IMR-90 (cell line): ENCODE results near the gene SMYD2. TPM values are rescaled to one million over a fixed set of nuclear protein-coding genes. Genes with fewer than 3 reads are reported as not detected.

Experiments
- ATAC-seq: fragments of 200-7000 bp; cut with Tn5 transposase; 2 replicates; pipeline ENCODE4 v1.9.1; 2020; ENCODE audit warnings: low read depth, mild to moderate bottlenecking, moderate library complexity
- BruUV-seq: library from RNA; stranded (reverse); fragments of 400-500 nt; replicated peaks from 2 replicates; lab custom pipeline; 2021; lab: Mats Ljungman, UMichigan
- CTCF ChIA-PET: fragments of 300-600 bp; formaldehyde crosslinking; extraction: SDS; loops from one replicate; lab custom pipeline; 2021; ENCODE audit warnings: antibody characterized with exemption; lab: Yijun Ruan, JAX
- POLR2A ChIA-PET: fragments of 300-600 bp; sonication (Branson Sonifier 250); formaldehyde crosslinking; loops from one replicate; lab custom pipeline; 2022; ENCODE audit warnings: antibody characterized with exemption; ENCODE audit not compliant: unreplicated experiment; lab: Charles Lee
- DNase-seq: peaks from one replicate; pipeline ENCODE4 v3.0.0; 2013
- H2AFZ ChIP-seq: replicated peaks from 2 replicates; pipeline ENCODE3; 2013; ENCODE audit warnings: low read length, mild to moderate bottlenecking; ENCODE audit not compliant: poor library complexity
- H2AK5ac ChIP-seq: 2 replicates; pipeline ENCODE4 v1.6.1; 2013; ENCODE audit warnings: low read depth, low read length, inconsistent platforms
- H2AK9ac ChIP-seq: replicated peaks from 2 replicates; pipeline ENCODE3; 2013; ENCODE audit warnings: mild to moderate bottlenecking, low read depth, low read length, moderate library complexity; ENCODE audit not compliant: poor library complexity
- H2BK120ac ChIP-seq: 2 replicates; pipeline ENCODE4 v1.6.1; 2013; ENCODE audit warnings: low read depth, low read length, inconsistent platforms
- H2BK15ac ChIP-seq: 3 replicates; pipeline ENCODE4 v1.6.1; 2013; ENCODE audit warnings: low read depth, low read length, inconsistent platforms
- H2BK20ac ChIP-seq: 2 replicates; pipeline ENCODE4 v1.6.1; 2013; ENCODE audit warnings: low read depth, mild to moderate bottlenecking, inconsistent platforms, low read length, moderate library complexity
- H2BK5ac ChIP-seq: 2 replicates; pipeline ENCODE4 v1.6.1; 2013; ENCODE audit warnings: mild to moderate bottlenecking, low read depth, low read length, inconsistent platforms; ENCODE audit not compliant: poor library complexity, severe bottlenecking
- H3K14ac ChIP-seq: replicated peaks from 2 replicates; pipeline ENCODE4 v1.6.1; 2013; ENCODE audit warnings: low read depth, low read length, inconsistent platforms
- H3K18ac ChIP-seq: 2 replicates; pipeline ENCODE4 v1.6.1; 2013; ENCODE audit warnings: low read depth, low read length, control low read depth
- H3K23ac ChIP-seq: 2 replicates; pipeline ENCODE4 v1.6.1; 2013; ENCODE audit warnings: low read depth, low read length, inconsistent platforms
- H3K27ac ChIP-seq: 2 replicates; pipeline ENCODE4 v1.5.1; 2013; ENCODE audit warnings: mild to moderate bottlenecking, control low read depth, low read length; ENCODE audit not compliant: insufficient read depth
- H3K27me3 ChIP-seq: 2 replicates; pipeline ENCODE4 v1.6.1; 2013; ENCODE audit warnings: low read length; ENCODE audit not compliant: control insufficient read depth, insufficient read depth
- H3K36me3 ChIP-seq: 2 replicates; pipeline ENCODE4 v1.6.1; 2013; ENCODE audit warnings: low read length, mixed read lengths; ENCODE audit not compliant: control insufficient read depth, insufficient read depth
- H3K4ac ChIP-seq: 2 replicates; pipeline ENCODE4 v1.6.1; 2013; ENCODE audit warnings: low read depth, low read length, inconsistent platforms
- H3K4me1 ChIP-seq: 2 replicates; pipeline ENCODE4 v1.6.1; 2013; ENCODE audit warnings: low read length, mixed read lengths; ENCODE audit not compliant: control insufficient read depth, insufficient read depth
- H3K4me2 ChIP-seq: 2 replicates; pipeline ENCODE4 v1.6.1; 2013; ENCODE audit warnings: low read depth, mild to moderate bottlenecking, control low read depth, low read length, moderate library complexity
- H3K4me3 ChIP-seq: 2 replicates; pipeline ENCODE4 v1.5.1; 2013; ENCODE audit warnings: low read depth, mild to moderate bottlenecking, control low read depth, low read length, moderate library complexity; ENCODE audit not compliant: insufficient read depth
- H3K56ac ChIP-seq: 2 replicates; pipeline ENCODE4 v1.6.1; 2013; ENCODE audit warnings: low read length, inconsistent platforms; ENCODE audit not compliant: insufficient read depth; ENCODE audit errors: extremely low read depth
- H3K79me1 ChIP-seq, 2 experiments: 2 replicates each; pipeline ENCODE4 v1.6.1; 2013; ENCODE audit warnings: low read length in 2 of 2, inconsistent platforms in 1 of 2, low read depth in 1 of 2
- H3K9ac ChIP-seq: 2 replicates; pipeline ENCODE4 v1.6.1; 2013; ENCODE audit warnings: low read depth, low read length, control low read depth
- H3K9me1 ChIP-seq: 2 replicates; pipeline ENCODE4 v1.6.1; 2013; ENCODE audit warnings: low read length, inconsistent platforms; ENCODE audit not compliant: insufficient read depth
- H3K9me3 ChIP-seq: 2 replicates; pipeline ENCODE4 v1.6.1; 2013; ENCODE audit warnings: low read length; ENCODE audit not compliant: control insufficient read depth, insufficient read depth
- H4K20me1 ChIP-seq: 2 replicates; pipeline ENCODE4 v1.6.1; 2013; ENCODE audit warnings: low read length, inconsistent platforms; ENCODE audit not compliant: insufficient read depth
- H4K5ac ChIP-seq: 2 replicates; pipeline ENCODE4 v1.6.1; 2013; ENCODE audit warnings: mild to moderate bottlenecking, low read depth, low read length, control low read depth
- H4K8ac ChIP-seq, 2 experiments: 2 replicates each; pipeline ENCODE4 v1.6.1; 2013; ENCODE audit warnings: low read depth in 2 of 2, low read length in 2 of 2, control low read depth in 1 of 2, inconsistent platforms in 1 of 2
- H4K91ac ChIP-seq: 2 replicates; pipeline ENCODE4 v1.6.1; 2013; ENCODE audit warnings: low read depth, low read length, inconsistent platforms; ENCODE audit not compliant: insufficient read depth
- BHLHE40 ChIP-seq: fragments of 150-350 bp; IDR thresholded peaks from 2 replicates; pipeline ENCODE4 v1.6.1; 2016; ENCODE audit warnings: mild to moderate bottlenecking, low read depth, low read length
- CHD1 ChIP-seq: IDR thresholded peaks from 2 replicates; pipeline ENCODE4 v1.6.1; 2012; ENCODE audit warnings: low read depth, low read length, improper control_type of control experiment
- FOS ChIP-seq: fragments of 150-350 bp; IDR thresholded peaks from 2 replicates; pipeline ENCODE4 v1.6.1; 2016; ENCODE audit warnings: low read depth, low read length
- MAFK ChIP-seq: IDR thresholded peaks from 2 replicates; pipeline ENCODE4 v1.6.1; 2012; ENCODE audit warnings: low read depth, low read length, improper control_type of control experiment
- MAZ ChIP-seq: IDR thresholded peaks from 2 replicates; pipeline ENCODE4 v1.6.1; 2012; ENCODE audit warnings: low read depth, mild to moderate bottlenecking, low read length, improper control_type of control experiment, moderate library complexity, borderline replicate concordance
- MXI1 ChIP-seq: IDR thresholded peaks from 2 replicates; pipeline ENCODE4 v1.6.1; 2012; ENCODE audit warnings: low read depth, mild to moderate bottlenecking, low read length, moderate library complexity, borderline replicate concordance
- NFE2L2 ChIP-seq: fragments of 150-350 bp; IDR thresholded peaks from 2 replicates; pipeline ENCODE4 v1.6.1; 2016; ENCODE audit warnings: low read depth, mild to moderate bottlenecking, low read length
- POLR2A ChIP-seq: IDR thresholded peaks from 2 replicates; pipeline ENCODE4 v1.6.1; 2012; ENCODE audit warnings: mild to moderate bottlenecking, low read depth, low read length
- RAD21 ChIP-seq: IDR thresholded peaks from 2 replicates; pipeline ENCODE4 v1.6.1; 2012; ENCODE audit warnings: low read length, improper control_type of control experiment
- RCOR1 ChIP-seq: IDR thresholded peaks from 2 replicates; pipeline ENCODE4 v1.6.1; 2012; ENCODE audit warnings: mild to moderate bottlenecking, low read length, improper control_type of control experiment; ENCODE audit not compliant: insufficient replicate concordance
- RFX5 ChIP-seq: IDR thresholded peaks from 2 replicates; pipeline ENCODE4 v1.8.0; 2012; ENCODE audit warnings: low read depth, mild to moderate bottlenecking, low read length, moderate library complexity
- SMC3 ChIP-seq: fragments of 150-350 bp; IDR thresholded peaks from 2 replicates; pipeline ENCODE4 v1.6.1; 2016; ENCODE audit warnings: low read depth, mild to moderate bottlenecking, antibody characterized with exemption, low read length, moderate library complexity
- WGBS, 2 experiments: methylation state at CpG; one replicate each; pipeline versions ENCODE4 v1.1.5 to v1.1.7; 2013; ENCODE audit warnings: missing lambda C conversion rate in 2 of 2; ENCODE audit not compliant: insufficient read length in 1 of 2; ENCODE audit errors: extremely low coverage in 2 of 2; 5-methylcytosine and 5-hydroxymethylcytosine counted together
- dilution Hi-C: fragments of 300-500 bp; cut with HindIII; formaldehyde crosslinking; loops from one replicate; pipeline ENCODE4 v1.14.3; 2018; ENCODE audit warnings: low sequenced_read_pairs; ENCODE audit not compliant: unreplicated experiment
- in situ Hi-C: fragments of 300-500 bp; cut with MboI; formaldehyde crosslinking; loops from 3 replicates; pipeline ENCODE4 v1.14.3; 2019; ENCODE audit warnings: low sequenced_read_pairs, inconsistent platforms, mixed read lengths
- intact Hi-C: fragments of 100-400 bp; cut with micrococcal nuclease; formaldehyde crosslinking; loops from 2 replicates; pipeline ENCODE4 v1.10.0; 2022
- polyA plus RNA-seq, 3 experiments: library from polyadenylated mRNA; depleted of rRNA; stranded (reverse); fragments of >200 nt; gene quantifications; 2 replicates each; pipeline ENCODE4 v1.2.3, GENCODE V29; 2012; ENCODE audit warnings: low replicate concordance in 1 of 3
- total RNA-seq: library from RNA; depleted of rRNA; stranded (reverse); fragments of >200 nt; gene quantifications from 2 replicates; pipeline ENCODE4 v1.2.3, GENCODE V29; 2012
- TF ChIP-seq, protein P1 (sequence below): fragments of 150-350 bp; IDR thresholded peaks from 2 replicates; pipeline ENCODE4 v1.6.1; 2017; ENCODE audit warnings: mild to moderate bottlenecking, antibody characterized with exemption, low read length, low read depth
- TF ChIP-seq, protein P2 (sequence below): conservative IDR thresholded peaks from 2 replicates; pipeline ENCODE4 v1.5.1; 2012; ENCODE audit warnings: mild to moderate bottlenecking, low read depth, low read length, improper control_type of control experiment
- TF ChIP-seq, protein P3 (sequence below): fragments of 150-350 bp; IDR thresholded peaks from 2 replicates; pipeline ENCODE4 v1.6.1; 2016; ENCODE audit warnings: low read depth, mild to moderate bottlenecking, low read length, moderate library complexity, borderline replicate concordance

SMYD2 gene
- total and polyA plus RNA-seq, 2 of the 4 experiments (the other 2 are of a cell fraction) = 32.7 to 61.7 TPM

DNA sequence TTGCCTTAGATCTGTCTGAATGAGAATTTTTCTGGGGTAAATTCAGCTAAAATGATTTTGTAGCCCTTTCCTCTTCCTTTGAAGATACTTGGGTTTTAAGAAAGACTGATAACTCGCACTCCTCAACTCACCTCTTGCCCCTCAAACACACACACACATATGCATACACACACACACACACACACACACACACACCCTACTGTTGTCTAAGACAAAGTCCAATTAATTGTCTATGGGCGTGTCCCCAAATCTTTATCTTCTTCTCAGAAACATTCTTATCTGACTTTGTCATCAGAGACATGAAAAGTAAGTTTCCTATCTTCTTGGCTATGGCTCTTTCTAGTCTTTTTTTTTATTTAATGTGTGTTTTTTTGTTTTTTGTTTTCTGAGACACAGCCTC is 36.1 kb upstream of the SMYD2 start:
- H3K9me3 ChIP-seq = no peaks in the 10 kb centered on the region
- no peak overlapping the region for H2BK5ac ChIP-seq
- DNase-seq = no peak
- peaks cover 4% of the 10 kb centered on the region; the same call in 1 of the 2 replicates for H3K4me1 ChIP-seq
- no peak overlapping the region for H3K4me3 ChIP-seq
- no peak overlapping the region for H3K4ac ChIP-seq
- intact Hi-C loops (no loop called here), dilution Hi-C loops (no loop called here), in situ Hi-C loops (loop anchor here (25.0 kb wide), 1 partner anchor 1292 kb away; no protein-coding TSS in a partner anchor)
- ChIA-PET POLR2A (no interaction called here), CTCF (interaction anchor here (1.2 kb wide), 1 partner anchor 17 kb away, joined by 3 read pairs; no protein-coding TSS in a partner anchor)
- peaks cover 5% of the 10 kb centered on the region; the same call in 1 of the 2 replicates for H3K9me1 ChIP-seq
- H2AK5ac ChIP-seq = no peak overlapping the region
- no peaks in the 10 kb centered on the region for H3K36me3 ChIP-seq
- no peak overlapping the region for H4K91ac ChIP-seq
- no peak for ATAC-seq
- no peaks in the 10 kb centered on the region; the same call in 1 of the 2 replicates for H3K27me3 ChIP-seq
- H4K5ac ChIP-seq = no peak overlapping the region
- H3K56ac ChIP-seq = no peak overlapping the region
- no peak overlapping the region for H3K23ac ChIP-seq
- no peaks in the 10 kb centered on the region for H3K79me1 ChIP-seq
- no peak overlapping the region for H3K14ac ChIP-seq
- H4K8ac ChIP-seq = no peak overlapping the region
- no peak overlapping the region for H3K27ac ChIP-seq
- H4K20me1 ChIP-seq = no peaks in the 10 kb centered on the region
- no peak overlapping the region for H2BK120ac ChIP-seq
- H2BK20ac ChIP-seq = no peak overlapping the region
- no CpG with 5 or more reads among the region's 2 CpGs for WGBS, 2 experiments
- no peak overlapping the region for H2BK15ac ChIP-seq
- no peak overlapping the region for H2AFZ ChIP-seq
- H3K9ac ChIP-seq = no peak overlapping the region
- H2AK9ac ChIP-seq = no peak overlapping the region
- BruUV-seq = no TSS peak
- H3K4me2 ChIP-seq = no peak overlapping the region
- no peak overlapping the region for H3K18ac ChIP-seq
- TF ChIP-seq NFE2L2 = no peak
- TF ChIP-seq MXI1 = no peak
- TF ChIP-seq SMC3 = no peak
- TF ChIP-seq RAD21 = no peak
- TF ChIP-seq, protein P1, sequence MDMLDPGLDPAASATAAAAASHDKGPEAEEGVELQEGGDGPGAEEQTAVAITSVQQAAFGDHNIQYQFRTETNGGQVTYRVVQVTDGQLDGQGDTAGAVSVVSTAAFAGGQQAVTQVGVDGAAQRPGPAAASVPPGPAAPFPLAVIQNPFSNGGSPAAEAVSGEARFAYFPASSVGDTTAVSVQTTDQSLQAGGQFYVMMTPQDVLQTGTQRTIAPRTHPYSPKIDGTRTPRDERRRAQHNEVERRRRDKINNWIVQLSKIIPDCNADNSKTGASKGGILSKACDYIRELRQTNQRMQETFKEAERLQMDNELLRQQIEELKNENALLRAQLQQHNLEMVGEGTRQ = no peak
- TF ChIP-seq RCOR1 = no peak
- TF ChIP-seq BHLHE40 = no peak
- no peak for TF ChIP-seq MAFK
- no peak for TF ChIP-seq FOS
- TF ChIP-seq MAZ = no peak
- TF ChIP-seq, protein P2, sequence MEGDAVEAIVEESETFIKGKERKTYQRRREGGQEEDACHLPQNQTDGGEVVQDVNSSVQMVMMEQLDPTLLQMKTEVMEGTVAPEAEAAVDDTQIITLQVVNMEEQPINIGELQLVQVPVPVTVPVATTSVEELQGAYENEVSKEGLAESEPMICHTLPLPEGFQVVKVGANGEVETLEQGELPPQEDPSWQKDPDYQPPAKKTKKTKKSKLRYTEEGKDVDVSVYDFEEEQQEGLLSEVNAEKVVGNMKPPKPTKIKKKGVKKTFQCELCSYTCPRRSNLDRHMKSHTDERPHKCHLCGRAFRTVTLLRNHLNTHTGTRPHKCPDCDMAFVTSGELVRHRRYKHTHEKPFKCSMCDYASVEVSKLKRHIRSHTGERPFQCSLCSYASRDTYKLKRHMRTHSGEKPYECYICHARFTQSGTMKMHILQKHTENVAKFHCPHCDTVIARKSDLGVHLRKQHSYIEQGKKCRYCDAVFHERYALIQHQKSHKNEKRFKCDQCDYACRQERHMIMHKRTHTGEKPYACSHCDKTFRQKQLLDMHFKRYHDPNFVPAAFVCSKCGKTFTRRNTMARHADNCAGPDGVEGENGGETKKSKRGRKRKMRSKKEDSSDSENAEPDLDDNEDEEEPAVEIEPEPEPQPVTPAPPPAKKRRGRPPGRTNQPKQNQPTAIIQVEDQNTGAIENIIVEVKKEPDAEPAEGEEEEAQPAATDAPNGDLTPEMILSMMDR = no peak
- no peak for TF ChIP-seq POLR2A
- TF ChIP-seq RFX5 = no peak
- no peak for TF ChIP-seq CHD1
- TF ChIP-seq, protein P3, sequence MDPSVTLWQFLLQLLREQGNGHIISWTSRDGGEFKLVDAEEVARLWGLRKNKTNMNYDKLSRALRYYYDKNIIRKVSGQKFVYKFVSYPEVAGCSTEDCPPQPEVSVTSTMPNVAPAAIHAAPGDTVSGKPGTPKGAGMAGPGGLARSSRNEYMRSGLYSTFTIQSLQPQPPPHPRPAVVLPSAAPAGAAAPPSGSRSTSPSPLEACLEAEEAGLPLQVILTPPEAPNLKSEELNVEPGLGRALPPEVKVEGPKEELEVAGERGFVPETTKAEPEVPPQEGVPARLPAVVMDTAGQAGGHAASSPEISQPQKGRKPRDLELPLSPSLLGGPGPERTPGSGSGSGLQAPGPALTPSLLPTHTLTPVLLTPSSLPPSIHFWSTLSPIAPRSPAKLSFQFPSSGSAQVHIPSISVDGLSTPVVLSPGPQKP = no peak
